Testis (tissue), 2 donors: ENCODE results near the gene UBA1.

Source experiments
- CTCF ChIP-seq, 3 experiments: fragments of 450-650 bp in 2 of 3; fragments of 200-600 bp in 1 of 3; sonication (generic) in 1 of 3; IDR thresholded peaks; one replicate each; pipeline ENCODE4 v1.5.1; 2016 to 2019; ENCODE audit warnings: antibody characterized with exemption in 3 of 3, mild to moderate bottlenecking in 2 of 3, moderate library complexity in 1 of 3
- POLR2A ChIP-seq: fragments of 450-650 bp; IDR thresholded peaks from one replicate; pipeline ENCODE4 v1.6.1; 2017; ENCODE audit warnings: antibody characterized with exemption, mild to moderate bottlenecking, moderate library complexity

- no peak for TF ChIP-seq POLR2A
- no peak for TF ChIP-seq CTCF (IDR thresholded peaks at IDR 0.05)
Measured at GRCh38 chrX:47224266-47224895, 30.8 kb downstream of the UBA1 start.
